K562 (cell line): Measurements from ENCODE around the gene RGS3. TPM values are rescaled to one million over a fixed set of nuclear protein-coding genes. Genes with fewer than 3 reads are reported as not detected.

Experiments used
- ATAC-seq: fragments of 200-7000 bp; cut with Tn5 transposase; 3 replicates; pipeline ENCODE4 v1.9.1; 2020; ENCODE audit warnings: moderate library complexity
- BruUV-seq: library from RNA; stranded (reverse); fragments of 400-500 nt; replicated peaks from 2 replicates; lab custom pipeline; 2021; lab: Mats Ljungman, UMichigan
- CTCF ChIA-PET: fragments of 300-600 bp; formaldehyde crosslinking; extraction: SDS; loops from one replicate; lab custom pipeline; 2021; ENCODE audit warnings: low intra/inter-chr PET ratio; lab: Yijun Ruan, JAX
- POLR2A ChIA-PET: fragments of 300-600, 350-650 bp; sonication (Branson Sonifier 250); formaldehyde crosslinking; extraction: SDS; loops from one replicate; lab custom pipeline; 2021; ENCODE audit warnings: antibody characterized with exemption, inconsistent platforms; lab: Yijun Ruan, JAX
- DNase-seq, 4 experiments: peaks; one replicate each; pipeline versions ENCODE4 v3.0.0 to v3.0.0-alpha.2; 2011 to 2018; ENCODE audit warnings: low spot score in 3 of 4, mixed read lengths in 3 of 4; ENCODE audit errors: extremely low read depth in 1 of 4
- FAIRE-seq: peaks from 2 replicates; lab custom pipeline; 2011; peaks lifted over from hg19 to GRCh38; lab: Jason Lieb, UNC
- H2AFZ ChIP-seq: 2 replicates; pipeline ENCODE4 v1.6.0; 2011; ENCODE audit warnings: low read depth, low read length, control low read depth, inconsistent platforms
- H3K27ac ChIP-seq: fragments of 200-600 bp; 3 replicates; pipeline ENCODE4 v1.8.0; 2011; ENCODE audit warnings: low read depth, mild to moderate bottlenecking, control low read depth, inconsistent platforms, low read length, moderate library complexity, mixed read lengths; ENCODE audit errors: extremely low read depth
- H3K27me3 ChIP-seq, 2 experiments: fragments of 300-600 bp in 1 of 2; 2 replicates in 1 of 2; 3 replicates in 1 of 2; pipeline versions ENCODE4 v1.6.0 to v1.8.0; 2011; ENCODE audit warnings: inconsistent platforms in 2 of 2, low read length in 2 of 2, mild to moderate bottlenecking in 1 of 2, mixed read lengths in 1 of 2, moderate library complexity in 1 of 2; ENCODE audit not compliant: control insufficient read depth in 2 of 2, insufficient read depth in 2 of 2
- H3K36me3 ChIP-seq: fragments of 300-600 bp; 3 replicates; pipeline ENCODE4 v1.8.0; 2011; ENCODE audit warnings: mild to moderate bottlenecking, low read length, inconsistent platforms; ENCODE audit not compliant: control insufficient read depth, insufficient read depth
- H3K4me1 ChIP-seq, 2 experiments: fragments of 200-600 bp in 1 of 2; replicated peaks in 1 of 2; 2 replicates in 1 of 2; 3 replicates in 1 of 2; pipeline versions ENCODE4 v1.5.1 to v1.8.0; 2011; ENCODE audit warnings: inconsistent platforms in 2 of 2, low read length in 2 of 2, mild to moderate bottlenecking in 1 of 2, mixed read lengths in 1 of 2, moderate library complexity in 1 of 2; ENCODE audit not compliant: control insufficient read depth in 2 of 2, insufficient read depth in 2 of 2
- H3K4me2 ChIP-seq: 2 replicates; pipeline ENCODE4 v1.6.1; 2011; ENCODE audit warnings: low read length, control low read depth, inconsistent platforms, mixed read lengths; ENCODE audit not compliant: insufficient read depth
- H3K4me3 ChIP-seq: fragments of 200-600 bp; sonication (generic), shearing (Covaris generic); 2 replicates; pipeline ENCODE4 v1.5.1; 2016; ENCODE audit warnings: control low read depth, inconsistent platforms
- H3K79me2 ChIP-seq: fragments of 200-600 bp; 3 replicates; pipeline ENCODE4 v1.8.0; 2011; ENCODE audit warnings: low read length, inconsistent platforms; ENCODE audit not compliant: control insufficient read depth, insufficient read depth
- H3K9ac ChIP-seq, 2 experiments: 2 replicates each; pipeline versions ENCODE4 v1.6.0 to v1.6.1; 2011; ENCODE audit warnings: low read depth in 2 of 2, low read length in 2 of 2, control low read depth in 1 of 2, inconsistent platforms in 1 of 2, mild to moderate bottlenecking in 1 of 2, mixed read lengths in 1 of 2; ENCODE audit not compliant: insufficient read depth in 1 of 2
- H3K9me1 ChIP-seq: one replicate; pipeline ENCODE4 v1.6.0; 2011; ENCODE audit warnings: inconsistent platforms, mild to moderate bottlenecking, low read length, moderate library complexity; ENCODE audit not compliant: control insufficient read depth, insufficient read depth
- H3K9me3 ChIP-seq: replicated peaks from 2 replicates; pipeline ENCODE4 v1.5.1; 2011; ENCODE audit warnings: low read depth, low read length, inconsistent platforms; ENCODE audit not compliant: control insufficient read depth, insufficient read depth
- H4K20me1 ChIP-seq: replicated peaks from 2 replicates; pipeline ENCODE4 v1.6.1; 2011; ENCODE audit warnings: low read length, inconsistent platforms, mixed read lengths; ENCODE audit not compliant: control insufficient read depth, insufficient read depth
- ERF ChIP-seq: fragments of 450-650 bp; formaldehyde crosslinking; IDR thresholded peaks from 2 replicates; pipeline ENCODE4 v1.4.0; 2020; ENCODE audit warnings: mild to moderate bottlenecking, mixed read lengths
- GTF2A2 ChIP-seq: IDR thresholded peaks from 2 replicates; pipeline ENCODE4 v1.6.1; 2016; ENCODE audit warnings: mild to moderate bottlenecking, missing genetic modification characterization, missing compliant biosample characterization
- SP1 ChIP-seq: sonication (generic); formaldehyde crosslinking; IDR thresholded peaks from 2 replicates; pipeline ENCODE4 v1.8.1; 2022; ENCODE audit warnings: mild to moderate bottlenecking, missing genetic modification reagents
- ZNF644 ChIP-seq: fragments of 200-800 bp; sonication (Bioruptor generic); IDR thresholded peaks from 2 replicates; pipeline ENCODE4 v1.6.1; 2016; ENCODE audit warnings: low read depth, missing genetic modification characterization, missing compliant biosample characterization
- ZNF695 ChIP-seq: fragments of 450-650 bp; formaldehyde crosslinking; IDR thresholded peaks from 2 replicates; pipeline ENCODE4 v1.4.0; 2020; ENCODE audit warnings: mild to moderate bottlenecking, moderate library complexity
- WGBS: fragments of 100-300 bp; shearing (Covaris generic); methylation state at CpG from one replicate; pipeline ENCODE4 v1.1.6; 2016; ENCODE audit warnings: low coverage, mixed read lengths; ENCODE audit not compliant: insufficient coverage; ENCODE audit errors: missing lambda C conversion rate; 5-methylcytosine and 5-hydroxymethylcytosine counted together
- in situ Hi-C: fragments of 300-500 bp; cut with MboI; formaldehyde crosslinking; loops from 4 replicates; pipeline ENCODE4 v1.15.0; 2018; ENCODE audit warnings: inconsistent platforms, mixed read lengths
- intact Hi-C: fragments of 100-400 bp; cut with micrococcal nuclease; formaldehyde crosslinking; loops from 2 replicates; pipeline ENCODE4 v1.14.2; 2022
- polyA plus RNA-seq, 8 experiments: library from polyadenylated mRNA; depleted of rRNA in 4 of 8; stranded (reverse) in 5 of 8; unstranded in 3 of 8; fragments of >200 nt; fragmentation: Nextera tagmentation in 2 of 8; fragmentation: Illumina TruSeq in 1 of 8; extraction: Ambion mirVana in 2 of 8; extraction: Trizol in 1 of 8; gene quantifications; 2 replicates each; pipeline versions ENCODE4 v1.2.1 to v1.2.3, GENCODE V29; 2011 to 2014; ENCODE audit warnings: inconsistent platforms in 1 of 8, missing spikeins in 1 of 8
- total RNA-seq, 7 experiments: library from RNA; depleted of rRNA in 6 of 7; stranded (reverse); fragments of >200 nt in 6 of 7; fragmentation: Illumina TruSeq in 2 of 7; extraction: Trizol in 2 of 7; gene quantifications; 2 replicates each; pipeline versions ENCODE4 v1.2.1 to v1.2.3, GENCODE V29; 2011 to 2021; ENCODE audit warnings: low replicate concordance in 1 of 7
- TF ChIP-seq, protein P1 (sequence below), 2 experiments: fragments of 450-650 bp in 1 of 2; sonication (generic) in 1 of 2; formaldehyde crosslinking; conservative IDR thresholded peaks; 2 replicates each; pipeline versions ENCODE4 v1.4.0 to v1.8.1; 2020 to 2022; ENCODE audit warnings: mild to moderate bottlenecking in 1 of 2, missing genetic modification reagents in 1 of 2
- TF ChIP-seq, protein P2 (sequence below): fragments of 450-650 bp; formaldehyde crosslinking; IDR thresholded peaks from 2 replicates; pipeline ENCODE4 v1.4.0; 2020; ENCODE audit warnings: mild to moderate bottlenecking
- TF ChIP-seq, protein P3 (sequence below): fragments of 450-650 bp; conservative IDR thresholded peaks from 2 replicates; pipeline ENCODE4 v1.6.1; 2016; ENCODE audit warnings: missing genetic modification characterization, low read depth, mild to moderate bottlenecking, control low read depth, missing compliant biosample characterization

Gene RGS3
- total and polyA plus RNA-seq, 9 of the 15 experiments (the other 6 are each of a cell fraction or from before 2014, with no cell fraction given) = 0.08 to 2.9 (median 0.95) TPM

GRCh38 chr9:113634596-113635515 lies 171.3 kb downstream of the RGS3 start:
- intact Hi-C loops (no loop called here), in situ Hi-C loops (no loop called here)
- H3K27ac ChIP-seq = no peak overlapping the region
- H3K79me2 ChIP-seq = no peaks in the 10 kb centered on the region
- ChIA-PET POLR2A (interaction anchor here (0.8 to 1.4 kb wide), 4 partner anchors 8 to 180 kb away, joined by 3 to 5 read pairs (median 4); no protein-coding TSS in a partner anchor), CTCF (no interaction called here)
- 2% methylated on average over 9 of the region's 10 CpGs for WGBS
- H2AFZ ChIP-seq = no peak overlapping the region
- no peaks in the 10 kb centered on the region for H3K36me3 ChIP-seq
- H3K4me3 ChIP-seq = no peak overlapping the region
- no peaks in the 10 kb centered on the region for H3K9me3 ChIP-seq
- H3K4me1 ChIP-seq = no peaks in the 10 kb centered on the region; a peak in 1 of 5 replicates
- no peak for DNase-seq
- BruUV-seq = no TSS peak
- FAIRE-seq = no peak
- ATAC-seq = no peak
- no peaks in the 10 kb centered on the region for H4K20me1 ChIP-seq
- peaks cover 8 to 67% of the 10 kb centered on the region in 2 experiments; a peak in 3 of 5 replicates for H3K27me3 ChIP-seq
- TF ChIP-seq ZNF644 (no peak), ZNF695 (CRISPR knock-in tag) (no peak), ERF (no peak), SP1 (no peak), GTF2A2 (tag) (no peak)
- TF ChIP-seq, protein P1, sequence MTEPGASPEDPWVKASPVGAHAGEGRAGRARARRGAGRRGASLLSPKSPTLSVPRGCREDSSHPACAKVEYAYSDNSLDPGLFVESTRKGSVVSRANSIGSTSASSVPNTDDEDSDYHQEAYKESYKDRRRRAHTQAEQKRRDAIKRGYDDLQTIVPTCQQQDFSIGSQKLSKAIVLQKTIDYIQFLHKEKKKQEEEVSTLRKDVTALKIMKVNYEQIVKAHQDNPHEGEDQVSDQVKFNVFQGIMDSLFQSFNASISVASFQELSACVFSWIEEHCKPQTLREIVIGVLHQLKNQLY (CRISPR knock-in tag; conservative IDR thresholded peaks at IDR 0.05) = no peak
- TF ChIP-seq, protein P2, sequence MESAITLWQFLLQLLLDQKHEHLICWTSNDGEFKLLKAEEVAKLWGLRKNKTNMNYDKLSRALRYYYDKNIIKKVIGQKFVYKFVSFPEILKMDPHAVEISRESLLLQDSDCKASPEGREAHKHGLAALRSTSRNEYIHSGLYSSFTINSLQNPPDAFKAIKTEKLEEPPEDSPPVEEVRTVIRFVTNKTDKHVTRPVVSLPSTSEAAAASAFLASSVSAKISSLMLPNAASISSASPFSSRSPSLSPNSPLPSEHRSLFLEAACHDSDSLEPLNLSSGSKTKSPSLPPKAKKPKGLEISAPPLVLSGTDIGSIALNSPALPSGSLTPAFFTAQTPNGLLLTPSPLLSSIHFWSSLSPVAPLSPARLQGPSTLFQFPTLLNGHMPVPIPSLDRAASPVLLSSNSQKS (CRISPR knock-in tag) = no peak
- TF ChIP-seq, protein P3, sequence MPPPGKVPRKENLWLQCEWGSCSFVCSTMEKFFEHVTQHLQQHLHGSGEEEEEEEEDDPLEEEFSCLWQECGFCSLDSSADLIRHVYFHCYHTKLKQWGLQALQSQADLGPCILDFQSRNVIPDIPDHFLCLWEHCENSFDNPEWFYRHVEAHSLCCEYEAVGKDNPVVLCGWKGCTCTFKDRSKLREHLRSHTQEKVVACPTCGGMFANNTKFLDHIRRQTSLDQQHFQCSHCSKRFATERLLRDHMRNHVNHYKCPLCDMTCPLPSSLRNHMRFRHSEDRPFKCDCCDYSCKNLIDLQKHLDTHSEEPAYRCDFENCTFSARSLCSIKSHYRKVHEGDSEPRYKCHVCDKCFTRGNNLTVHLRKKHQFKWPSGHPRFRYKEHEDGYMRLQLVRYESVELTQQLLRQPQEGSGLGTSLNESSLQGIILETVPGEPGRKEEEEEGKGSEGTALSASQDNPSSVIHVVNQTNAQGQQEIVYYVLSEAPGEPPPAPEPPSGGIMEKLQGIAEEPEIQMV = no peak
- H3K9ac ChIP-seq = no peak overlapping the region
- H3K4me2 ChIP-seq = no peak overlapping the region
- no peaks in the 10 kb centered on the region for H3K9me1 ChIP-seq
